Mammary epithelial cell (primary cell): ENCODE data around the gene ADPRH.

Experiments
- CTCF ChIP-seq, 2 donors: IDR thresholded peaks in 1 of 2; conservative IDR thresholded peaks in 1 of 2; 2 replicates each; pipeline ENCODE4 v1.5.1; 2011 to 2012; ENCODE audit warnings: inconsistent platforms in 2 of 2, low read length in 2 of 2, mild to moderate bottlenecking in 2 of 2, control low read depth in 1 of 2, low read depth in 1 of 2; ENCODE audit not compliant: insufficient read depth in 1 of 2; ENCODE audit errors: extremely low read depth in 1 of 2
- EZH2 ChIP-seq: IDR thresholded peaks from 2 replicates; pipeline ENCODE4 v1.6.1; 2012; ENCODE audit warnings: low read length, inconsistent platforms, borderline replicate concordance

- TF ChIP-seq CTCF (conservative IDR thresholded peaks at IDR 0.05 in 1 of 2, IDR thresholded peaks at IDR 0.05 in 1 of 2; ENCODE audit: extremely low read depth in 1 of 2, insufficient read depth in 1 of 2, low read depth in 1 of 2, low read length in 2 of 2) (no peak), EZH2 (no peak)
Measured at GRCh38 chr3:119557877-119558269, 21.4 kb upstream of the ADPRH start.
